GM13976 (cell line): Measurements from ENCODE around the gene ARMC5.
A peak's percentile ranks its signal among the peaks of the same experiment; 100 is the strongest.
"Not testable (repeated sequence)": the region's sequence is repeated elsewhere in the genome, so short reads cannot be mapped to it uniquely, and the experiment has no call there.

Source experiments
- DNase-seq: peaks from one replicate; pipeline ENCODE4 v3.0.0; 2012; ENCODE audit warnings: low spot score
- CTCF ChIP-seq: IDR thresholded peaks from 2 replicates; pipeline ENCODE4 v1.5.1; 2012; ENCODE audit warnings: borderline replicate concordance, mild to moderate bottlenecking; ENCODE audit not compliant: insufficient read depth; ENCODE audit errors: extremely low read depth, missing control alignments, control extremely low read depth
- in situ Hi-C: fragments of 300-500 bp; cut with MboI; formaldehyde crosslinking; loops from one replicate; pipeline ENCODE4 v1.12.0; 2022; ENCODE audit warnings: low sequenced_read_pairs, mixed read lengths, inconsistent platforms; ENCODE audit not compliant: unreplicated experiment

Gene ARMC5

DNA sequence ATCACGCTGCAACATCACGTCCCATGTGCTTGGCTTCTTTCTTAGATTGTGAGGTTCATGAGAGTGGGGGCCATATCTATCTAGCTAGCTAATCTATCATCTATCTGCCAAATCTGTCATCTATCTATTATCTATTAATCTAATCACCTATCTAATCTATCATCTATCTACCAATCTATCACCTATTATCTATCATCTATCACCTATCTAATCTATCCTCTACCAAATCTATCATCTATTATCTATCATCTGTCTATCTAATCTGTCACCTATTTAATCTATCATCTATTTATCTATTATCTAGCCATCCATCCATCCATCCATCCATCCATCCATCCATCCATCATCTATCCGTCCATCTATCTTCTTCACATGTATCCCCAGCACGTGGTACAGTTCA lies 45.4 kb upstream of the ARMC5 start:
- in situ Hi-C loops, result no loop called here
- DNase-seq, result no peak
- TF ChIP-seq CTCF, result no peak

DNA sequence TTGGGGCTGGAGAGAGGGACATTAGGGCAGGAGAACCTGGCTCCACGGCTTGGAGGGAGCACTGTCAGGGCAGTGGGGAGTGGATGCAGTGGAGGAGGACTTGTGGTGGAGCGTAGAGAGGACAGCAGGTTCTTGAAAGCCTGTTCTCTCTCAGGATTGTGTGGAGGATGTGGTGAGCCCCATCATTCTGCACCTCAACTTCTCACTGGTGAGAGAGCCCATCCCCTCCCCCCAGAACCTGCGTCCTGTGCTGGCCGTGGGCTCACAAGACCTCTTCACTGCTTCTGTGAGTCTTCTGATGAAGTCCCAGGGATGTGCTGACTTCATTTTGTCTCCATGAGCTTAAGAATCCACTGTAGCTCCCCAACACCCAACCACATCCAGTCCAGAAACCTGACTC lies 44.6 kb upstream of the ARMC5 start:
- DNase-seq, result no peak
- TF ChIP-seq CTCF, result no peak
- in situ Hi-C loops, result no loop called here

DNA sequence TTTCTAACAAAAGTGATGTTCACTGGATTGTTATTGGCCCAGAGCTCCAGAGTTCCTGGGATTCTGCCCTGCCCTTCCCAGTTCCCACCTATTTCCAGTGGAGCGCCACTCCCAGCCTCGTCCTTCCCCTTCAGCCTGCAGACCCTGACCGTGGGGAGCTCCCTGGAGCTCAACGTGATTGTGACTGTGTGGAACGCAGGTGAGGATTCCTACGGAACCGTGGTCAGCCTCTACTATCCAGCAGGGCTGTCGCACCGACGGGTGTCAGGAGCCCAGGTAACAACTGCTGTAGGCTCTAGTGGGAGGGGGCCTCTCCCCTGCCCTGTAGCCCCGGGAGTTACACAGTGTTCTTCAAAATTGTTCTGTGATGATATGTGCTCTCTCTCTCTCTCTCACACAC lies 42.9 kb upstream of the ARMC5 start:
- in situ Hi-C loops, result no loop called here
- no peak for DNase-seq
- TF ChIP-seq CTCF, result no peak

DNA sequence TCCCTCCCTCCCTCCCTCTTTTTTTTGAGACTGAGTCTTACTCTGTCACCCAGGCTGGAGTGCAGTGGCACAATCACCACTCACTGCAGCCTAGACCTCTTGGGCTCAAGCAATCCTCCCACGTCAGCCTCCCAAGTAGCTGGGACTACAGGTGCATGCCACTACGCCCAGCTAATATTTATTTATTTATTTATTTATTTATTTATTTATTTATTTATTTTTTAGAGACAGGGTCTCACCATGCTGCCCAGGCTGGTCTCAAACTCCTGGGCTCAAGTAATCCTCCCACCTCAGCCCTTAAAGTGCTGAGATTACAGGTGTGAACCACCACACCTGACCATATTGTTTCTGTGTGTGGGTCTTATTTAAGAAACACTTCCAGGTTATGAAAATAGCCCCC lies 42.3 kb upstream of the ARMC5 start:
- in situ Hi-C loops, DNase-seq: not testable (repeated sequence)

DNA sequence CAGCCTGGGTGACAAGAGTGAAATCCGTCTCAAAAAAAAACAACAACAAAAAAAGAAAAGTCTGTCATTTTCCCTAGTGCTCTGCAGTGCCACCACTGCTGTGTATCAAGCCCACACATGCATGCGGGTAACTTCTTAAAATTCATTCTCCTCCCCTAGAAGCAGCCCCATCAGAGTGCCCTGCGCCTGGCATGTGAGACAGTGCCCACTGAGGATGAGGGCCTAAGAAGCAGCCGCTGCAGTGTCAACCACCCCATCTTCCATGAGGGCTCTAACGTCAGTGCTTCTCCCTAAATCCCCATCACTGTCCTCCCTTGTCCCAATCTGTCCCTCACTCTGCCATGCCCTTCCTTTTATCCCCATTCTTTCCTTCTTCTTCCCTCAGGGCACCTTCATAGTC lies 41.4 kb upstream of the ARMC5 start:
- no peak for TF ChIP-seq CTCF
- no peak for DNase-seq
- in situ Hi-C loops, result no loop called here

- no peak for TF ChIP-seq CTCF
- DNase-seq, result no peak
- in situ Hi-C loops, result no loop called here
Observed at GRCh38 chr16:31420037-31420436, 39.3 kb upstream of the ARMC5 start.

DNA sequence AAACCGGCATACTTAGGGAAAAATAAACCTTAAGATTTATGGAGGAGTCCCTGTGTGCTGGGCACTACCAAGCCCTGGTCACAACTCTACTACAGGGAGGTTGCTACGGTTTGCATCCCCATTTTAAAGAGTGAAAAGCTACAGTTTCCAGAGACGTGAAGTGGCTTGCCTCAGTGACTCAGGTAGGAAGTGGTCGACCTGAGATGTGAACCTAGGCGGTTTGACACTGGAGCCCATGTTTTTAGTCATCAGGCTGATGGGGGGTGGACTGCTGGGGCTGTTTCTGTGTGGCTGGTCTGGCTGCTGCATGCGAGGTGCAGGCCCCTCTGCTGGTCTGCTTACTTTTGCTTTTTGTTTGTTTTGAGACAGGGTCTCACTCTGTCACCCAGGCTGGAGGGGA lies 37.7 kb upstream of the ARMC5 start:
- DNase-seq, result peak; percentile 69

More for the DNA sequence above, 37.7 kb upstream of the ARMC5 start:
- TF ChIP-seq CTCF, result no peak
- in situ Hi-C loops, result no loop called here
